HepG2 (cell line): ENCODE measurements around the gene PPP1R7. TPM values are rescaled to one million over a fixed set of nuclear protein-coding genes. Genes with fewer than 3 reads are reported as not detected.

Experiments
- AKNA ChIP-seq: sonication (generic); formaldehyde crosslinking; IDR thresholded peaks from 2 replicates; pipeline ENCODE4 v1.4.0; 2020; ENCODE audit warnings: missing genetic modification reagents, borderline replicate concordance
- DMTF1 ChIP-seq: sonication (generic); formaldehyde crosslinking; IDR thresholded peaks from 2 replicates; pipeline ENCODE4 v1.4.0; 2020; ENCODE audit warnings: mild to moderate bottlenecking, missing genetic modification reagents
- FOXA1 ChIP-seq, 2 experiments: fragments of 450-650 bp in 1 of 2; sonication (generic) in 1 of 2; formaldehyde crosslinking in 1 of 2; IDR thresholded peaks; 2 replicates each; pipeline versions ENCODE4 v1.4.0 to v1.6.1; 2016 to 2020; ENCODE audit warnings: missing genetic modification reagents in 1 of 2
- GABPA ChIP-seq, 2 experiments: IDR thresholded peaks; 2 replicates each; pipeline ENCODE4 v1.6.1; 2011 to 2016; ENCODE audit warnings: low read depth in 2 of 2, low read length in 1 of 2, missing biosample characterization in 1 of 2, missing genetic modification characterization in 1 of 2
- GMEB2 ChIP-seq: IDR thresholded peaks from 2 replicates; pipeline ENCODE4 v1.6.1; 2016; ENCODE audit warnings: missing biosample characterization, missing genetic modification reagents, low read depth
- HDAC1 ChIP-seq: sonication (generic); formaldehyde crosslinking; IDR thresholded peaks from 2 replicates; pipeline ENCODE4 v1.5.1; 2020; ENCODE audit warnings: mild to moderate bottlenecking, missing genetic modification reagents
- KAT2B ChIP-seq: fragments of 150-350 bp; IDR thresholded peaks from 2 replicates; pipeline ENCODE4 v1.6.1; 2014; ENCODE audit warnings: low read depth, low read length, borderline replicate concordance
- KLF16 ChIP-seq, 2 experiments: sonication (generic) in 1 of 2; formaldehyde crosslinking in 1 of 2; IDR thresholded peaks; 2 replicates each; pipeline versions ENCODE4 v1.6.1 to v1.8.0; 2016 to 2023; ENCODE audit warnings: missing genetic modification reagents in 2 of 2, missing compliant biosample characterization in 1 of 2
- MAF1 ChIP-seq: sonication (generic); formaldehyde crosslinking; IDR thresholded peaks from 2 replicates; pipeline ENCODE4 v1.5.0; 2020; ENCODE audit warnings: missing genetic modification reagents, borderline replicate concordance
- PAXIP1 ChIP-seq: sonication (generic); formaldehyde crosslinking; conservative IDR thresholded peaks from 2 replicates; pipeline ENCODE4 v1.4.0; 2020; ENCODE audit warnings: mild to moderate bottlenecking, missing genetic modification reagents, moderate library complexity
- RNF2 ChIP-seq: fragments of 450-650 bp; conservative IDR thresholded peaks from 2 replicates; pipeline ENCODE4 v1.6.1; 2016; ENCODE audit warnings: low read depth
- U2AF1 ChIP-seq: fragments of 200-400 bp; formaldehyde crosslinking; optimal IDR thresholded peaks from 2 replicates; pipeline ENCODE3; 2017; ENCODE audit warnings: mild to moderate bottlenecking, low read depth, low read length
- ZFP82 ChIP-seq: sonication (generic); formaldehyde crosslinking; IDR thresholded peaks from 2 replicates; pipeline ENCODE4 v1.5.1; 2020; ENCODE audit warnings: mild to moderate bottlenecking, missing genetic modification reagents, borderline replicate concordance
- ZNF256 ChIP-seq: sonication (generic); formaldehyde crosslinking; conservative IDR thresholded peaks from 2 replicates; pipeline ENCODE4 v1.4.0; 2020; ENCODE audit warnings: missing genetic modification reagents
- ZNF644 ChIP-seq: IDR thresholded peaks from 2 replicates; pipeline ENCODE4 v1.6.1; 2016; ENCODE audit warnings: low read depth
- polyA plus RNA-seq, 8 experiments: library from polyadenylated mRNA; depleted of rRNA in 3 of 8; stranded (reverse) in 7 of 8; unstranded in 1 of 8; fragments of >200 nt; fragmentation: Illumina TruSeq in 4 of 8; extraction: Trizol in 4 of 8; gene quantifications; 2 replicates each; pipeline versions ENCODE4 v1.2.1 to v1.2.3, GENCODE V29; 2011 to 2016; ENCODE audit warnings: low read depth in 4 of 8, missing spikeins in 1 of 8, mixed read lengths in 1 of 8; ENCODE audit not compliant: insufficient read depth in 1 of 8
- total RNA-seq, 5 experiments: library from RNA; depleted of rRNA; stranded (reverse); fragments of >200 nt; fragmentation: Illumina TruSeq; extraction: Trizol; gene quantifications; 2 replicates each; pipeline ENCODE4 v1.2.3, GENCODE V29; 2016; ENCODE audit warnings: low read depth in 1 of 5

The PPP1R7 gene
- total and polyA plus RNA-seq, 2 of the 13 experiments (the other 11 are each of a cell fraction or from before 2014, with no cell fraction given): 33.3 to 67.9 TPM

GRCh38 chr2:241102239-241102803 lies 47.9 kb upstream of the PPP1R7 start, which contains the start of gene MTERF4 (continued):
- TF ChIP-seq AKNA (no peak), KAT2B (no peak), ZFP82 (CRISPR knock-in tag) (peak; percentile 100), PAXIP1 (CRISPR knock-in tag) (peak; percentile 72), KLF16 (CRISPR knock-in tag; IDR thresholded peaks at IDR 0.05) (peak; percentile 95 to 100; a peak in 3 of 4 replicates), GABPA (IDR thresholded peaks at IDR 0.05; ENCODE audit: low read depth, low read length) (peak; percentile 100), GABPA (CRISPR knock-in tag; IDR thresholded peaks at IDR 0.05; ENCODE audit: low read depth) (peak; percentile 94), HDAC1 (CRISPR knock-in tag) (peak; percentile 100), DMTF1 (CRISPR knock-in tag) (no peak), ZNF256 (peak; percentile 89), FOXA1 (IDR thresholded peaks at IDR 0.05) (no peak), FOXA1 (CRISPR knock-in tag; IDR thresholded peaks at IDR 0.05) (peak; percentile 87), ZNF644 (CRISPR knock-in tag) (peak; percentile 23; the same call in 1 of the 2 replicates), MAF1 (CRISPR knock-in tag) (peak; percentile 98), U2AF1 (peak; percentile 97), GMEB2 (CRISPR knock-in tag) (peak; percentile 83), RNF2 (peak; percentile 79)
